Activated gamma-delta T cell (primary cell): Measurements from ENCODE around the gene NRN1L.

Source experiments
- DNase-seq: peaks from one replicate; lab custom pipeline; 2025; lab: John Stamatoyannopoulos, UW

The NRN1L gene

DNA sequence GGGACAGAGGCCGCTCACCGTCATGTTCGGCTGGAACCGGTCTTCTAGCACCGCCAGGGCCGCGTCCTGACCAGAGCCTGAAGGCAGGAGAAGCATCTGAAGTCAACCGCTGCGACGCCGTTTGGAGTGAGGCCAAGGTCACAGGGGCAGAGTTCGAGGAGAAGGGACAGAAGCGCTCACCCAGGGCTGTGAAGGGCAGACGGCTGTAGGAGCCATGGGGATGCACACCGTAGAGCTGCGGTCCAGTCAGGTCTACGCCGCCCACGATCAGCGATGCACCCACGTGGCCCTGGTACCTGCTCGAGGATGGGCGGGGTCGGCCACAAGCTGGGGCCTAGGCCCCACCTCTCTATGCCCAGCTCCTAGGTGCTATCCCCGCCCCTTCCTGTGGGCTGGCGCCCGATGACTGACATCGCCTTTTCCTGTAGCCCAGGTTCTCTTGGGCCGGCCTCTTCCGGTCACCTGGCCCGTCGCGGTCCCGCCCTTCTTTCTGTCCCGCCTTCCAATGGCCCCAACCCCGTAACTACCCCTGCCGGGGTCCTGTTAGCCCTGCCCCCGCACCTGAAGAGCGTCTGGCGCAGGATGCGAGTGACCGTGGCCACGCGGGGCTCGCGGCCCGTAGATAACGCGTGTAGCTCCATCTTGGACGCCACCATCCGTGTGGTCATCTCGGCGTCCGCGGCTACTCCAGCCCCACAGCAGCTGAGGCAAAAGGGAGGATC, 50.9 kb downstream of the NRN1L start:
- DNase-seq, result peak; percentile 83
